GM18858 (cell line): ENCODE measurements around the gene DAZAP2.

Experiments used
- ATAC-seq: cut with Tn5 transposase; IDR thresholded peaks from one replicate; pipeline ENCODE4 v1.9.1; 2021; ENCODE audit not compliant: unreplicated experiment

DAZAP2 gene, protein sequence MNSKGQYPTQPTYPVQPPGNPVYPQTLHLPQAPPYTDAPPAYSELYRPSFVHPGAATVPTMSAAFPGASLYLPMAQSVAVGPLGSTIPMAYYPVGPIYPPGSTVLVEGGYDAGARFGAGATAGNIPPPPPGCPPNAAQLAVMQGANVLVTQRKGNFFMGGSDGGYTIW

DNA sequence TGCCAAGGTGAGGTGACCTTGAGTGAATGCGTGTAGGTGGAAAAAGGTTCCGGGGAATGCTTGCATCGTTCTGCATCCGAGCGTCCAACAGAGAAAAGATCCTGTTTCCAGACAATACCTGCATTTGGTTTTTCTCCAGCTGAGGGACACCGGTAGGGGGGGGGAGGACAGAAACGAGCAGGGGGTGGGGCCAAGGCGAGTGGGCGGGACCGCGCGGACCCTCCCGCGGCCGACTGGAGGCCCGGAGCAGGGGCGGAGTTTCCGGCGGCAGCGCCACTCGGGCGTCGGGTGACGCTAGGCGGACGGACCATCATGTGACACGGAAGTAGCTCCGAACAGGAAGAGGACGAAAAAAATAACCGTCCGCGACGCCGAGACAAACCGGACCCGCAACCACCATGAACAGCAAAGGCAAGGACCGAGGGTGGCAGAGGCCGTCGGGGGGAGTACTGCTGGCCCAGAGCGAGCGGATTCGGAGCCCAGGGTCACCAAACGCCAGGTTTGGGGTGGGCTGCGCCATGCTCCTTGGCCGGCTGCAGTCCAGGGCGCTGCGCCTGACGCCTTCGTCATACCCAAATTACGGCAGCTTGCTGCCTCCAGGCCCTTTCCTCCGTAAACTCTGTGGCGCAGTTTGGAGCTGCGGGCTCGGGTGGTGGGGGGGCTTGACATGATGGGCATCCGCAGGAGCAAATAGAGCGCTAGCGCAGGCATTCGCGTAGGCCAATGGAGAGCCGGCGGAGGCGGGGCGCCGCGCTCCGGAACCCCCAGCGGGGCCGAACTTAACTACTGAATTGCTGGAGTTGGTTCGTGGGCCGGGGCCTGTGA lies at the start of gene DAZAP2:
TSS of gene DAZAP2 (plus strand) at position 317 of the 825 bp plus-strand sequence. CDS start at position 399, 82 bp downstream.
- peak; percentile 73 for ATAC-seq

DNA sequence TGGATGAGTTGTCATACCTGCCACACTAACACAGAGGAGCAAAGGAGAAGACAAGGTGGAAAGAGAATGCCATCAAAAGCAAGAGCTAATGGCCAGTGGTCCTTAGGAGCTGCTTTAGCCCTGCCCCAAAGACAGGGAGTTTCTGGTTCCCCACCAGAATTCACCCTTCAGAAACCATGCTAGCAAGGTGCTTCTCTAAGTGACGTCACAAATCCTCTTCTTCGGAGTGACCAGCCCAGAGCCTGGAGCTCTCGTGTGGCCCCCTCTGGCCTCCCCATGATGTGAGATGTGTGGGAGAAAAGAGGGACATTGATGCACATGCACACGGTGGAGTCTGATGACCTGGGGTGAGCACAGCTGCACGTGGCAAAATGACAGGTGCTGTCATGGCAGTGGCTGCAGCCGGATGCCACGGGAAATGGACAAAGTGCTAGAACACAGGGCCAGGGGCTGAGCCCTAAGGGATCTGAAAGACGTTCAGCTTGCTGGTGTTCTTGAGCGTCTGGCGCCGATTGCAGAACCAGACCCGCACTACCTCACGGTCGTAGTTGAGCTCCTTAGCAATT lies 48.8 kb upstream of the DAZAP2 start:
- ATAC-seq = no peak

DNA sequence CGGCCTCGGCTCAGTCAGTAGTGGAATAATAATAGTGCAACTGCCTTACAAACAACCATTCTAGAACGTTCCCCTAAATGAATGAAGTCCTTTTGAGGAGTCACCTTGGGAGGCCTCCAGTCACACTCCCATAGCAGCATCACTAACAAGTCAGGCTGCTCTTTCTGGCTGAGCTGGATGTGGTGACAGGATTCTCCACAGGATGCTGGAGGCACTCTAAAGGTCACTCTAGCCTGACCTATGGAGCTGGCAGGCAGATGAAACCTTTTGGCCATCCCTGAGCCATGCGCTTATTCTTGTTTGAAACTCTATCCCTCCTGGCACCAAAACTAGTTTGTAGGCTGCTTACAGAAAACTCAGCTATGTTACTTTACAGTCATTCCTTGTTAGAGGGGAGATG lies 47.8 kb upstream of the DAZAP2 start:
- no peak for ATAC-seq

DNA sequence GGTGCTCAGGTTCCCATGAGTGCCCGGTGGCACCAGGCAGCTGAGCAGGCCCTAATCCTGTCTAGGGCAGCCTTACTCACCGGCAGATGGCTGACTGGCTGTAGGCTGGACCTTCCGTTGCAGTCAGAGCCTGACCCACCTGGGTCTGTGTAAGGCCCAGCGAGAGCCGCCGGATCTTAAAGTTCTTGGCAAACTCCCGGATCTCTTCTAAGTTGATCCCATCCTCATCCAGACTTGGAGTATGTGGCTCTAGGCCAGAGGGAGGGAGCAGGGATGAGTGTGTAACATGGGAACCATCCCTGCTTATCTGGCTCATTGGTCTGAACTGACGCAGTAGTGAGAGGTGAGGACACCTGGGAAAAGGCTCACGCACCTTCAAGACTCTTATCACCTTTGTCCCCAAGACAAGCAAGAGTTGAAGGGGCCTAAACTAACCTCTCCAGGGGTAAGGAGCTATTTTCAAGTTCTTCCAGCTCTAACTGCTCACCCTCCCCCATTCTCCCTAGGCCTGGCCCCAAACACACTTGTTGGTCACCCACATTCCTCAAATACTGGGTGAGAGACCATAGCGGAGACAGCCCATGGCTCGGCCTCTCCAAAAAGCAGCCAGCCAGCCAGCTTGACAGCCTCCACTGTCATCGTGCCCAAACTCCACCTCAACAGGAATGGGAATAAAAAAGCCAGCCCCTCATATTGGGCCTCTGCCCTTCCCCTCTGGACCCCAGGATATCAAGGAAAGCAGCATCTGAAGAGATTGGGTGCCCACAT lies 46.9 kb upstream of the DAZAP2 start:
- ATAC-seq = no peak

DNA sequence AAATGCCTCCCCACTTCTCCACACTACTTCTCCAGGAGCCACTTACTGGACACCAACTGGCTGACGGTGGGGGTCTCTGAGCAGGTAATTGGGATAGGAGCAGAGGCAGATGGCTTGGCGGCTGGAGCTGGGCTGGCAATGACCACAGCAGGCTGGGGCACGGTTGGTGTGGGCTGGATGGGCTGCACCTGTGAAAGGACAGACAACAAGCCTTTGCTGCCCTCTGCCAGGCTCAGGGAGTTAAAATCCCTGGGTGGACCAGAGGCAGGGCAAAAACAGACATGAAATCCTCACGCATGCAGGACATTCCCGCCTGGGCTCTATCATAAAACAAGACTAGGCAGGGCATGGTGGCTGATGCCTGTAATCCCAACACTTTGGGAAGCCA lies 46.3 kb upstream of the DAZAP2 start:
- ATAC-seq = no peak

DNA sequence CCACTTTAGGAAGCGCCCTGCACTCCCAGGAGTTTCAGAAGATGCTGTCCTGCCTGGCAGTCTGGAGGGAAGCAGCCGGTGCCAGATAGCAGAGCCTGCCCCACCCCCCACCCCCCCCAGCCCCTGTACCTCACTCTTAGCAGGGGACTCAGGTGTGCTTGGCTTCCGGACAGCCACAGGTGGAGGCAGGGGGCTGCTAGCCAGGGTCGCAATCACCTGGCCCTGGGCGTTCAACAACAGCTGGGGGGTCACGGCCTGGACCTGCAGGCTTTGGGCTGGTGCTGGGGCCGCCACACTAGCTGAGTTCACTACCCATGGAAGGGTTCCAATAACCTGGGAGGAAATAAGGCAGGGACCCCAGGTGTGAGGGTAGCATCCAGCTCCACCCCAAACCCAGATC lies 42.8 kb upstream of the DAZAP2 start:
- ATAC-seq = no peak

DNA sequence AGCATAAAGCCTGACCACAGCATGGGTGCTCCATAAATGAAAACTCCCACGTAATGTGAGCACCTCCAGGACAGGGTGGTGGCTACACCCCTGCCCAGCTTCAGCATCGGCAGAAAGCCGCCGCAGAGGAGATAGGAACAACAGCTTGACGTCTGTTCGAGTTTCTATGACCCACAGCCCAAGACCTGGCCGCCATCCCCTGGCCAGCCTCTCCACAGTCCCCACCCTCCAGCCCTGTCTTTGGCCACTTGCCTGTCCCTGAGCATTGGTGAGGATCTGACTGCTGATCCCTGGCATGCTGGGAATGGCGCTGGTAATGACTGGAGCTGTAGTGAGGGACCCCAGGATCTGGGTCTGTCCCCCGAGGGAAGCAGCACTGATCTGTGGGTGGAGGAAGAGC lies 42.1 kb upstream of the DAZAP2 start:
- ATAC-seq = no peak

DNA sequence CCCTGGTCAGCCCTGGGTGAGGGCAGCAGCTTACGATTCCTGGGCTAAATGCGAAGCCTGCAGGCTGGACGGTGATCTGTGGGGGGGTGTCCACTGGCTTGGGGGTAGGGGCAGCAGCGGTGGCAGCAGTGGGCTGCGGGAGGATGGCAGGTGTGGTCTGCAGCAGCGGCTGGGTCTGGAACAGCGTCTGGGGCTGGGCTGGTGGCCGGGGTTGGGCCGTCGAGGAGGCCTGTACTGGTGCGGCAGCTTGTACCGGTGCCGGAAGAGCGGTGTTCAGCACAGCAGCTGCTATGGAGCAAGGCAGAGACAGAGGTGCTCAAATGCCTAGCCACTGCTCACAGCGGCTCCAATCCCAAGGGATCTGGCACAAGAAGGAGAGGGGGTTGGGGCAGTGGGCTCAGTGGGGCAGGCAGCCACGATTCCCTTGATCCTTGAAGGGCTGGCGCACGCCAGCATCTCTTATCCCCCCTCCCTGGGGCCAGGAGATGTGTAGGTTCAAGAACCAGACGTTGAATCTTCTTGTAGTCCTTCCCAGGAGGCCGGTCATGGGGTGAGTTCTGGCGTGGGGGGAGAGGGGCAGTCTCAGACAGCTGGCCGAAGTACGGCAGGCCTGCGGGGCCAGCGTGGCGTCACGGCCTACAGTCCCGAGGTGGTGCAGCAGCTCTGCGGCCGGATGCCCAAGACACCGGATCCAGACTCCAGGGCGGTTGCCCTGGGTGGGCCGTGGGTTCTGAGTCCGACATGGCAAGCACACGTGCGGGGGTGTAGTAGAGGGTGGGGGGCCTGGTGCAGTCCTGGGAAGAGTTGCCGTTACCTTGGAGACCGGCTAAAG lies 40.7 kb upstream of the DAZAP2 start:
- no peak for ATAC-seq

DNA sequence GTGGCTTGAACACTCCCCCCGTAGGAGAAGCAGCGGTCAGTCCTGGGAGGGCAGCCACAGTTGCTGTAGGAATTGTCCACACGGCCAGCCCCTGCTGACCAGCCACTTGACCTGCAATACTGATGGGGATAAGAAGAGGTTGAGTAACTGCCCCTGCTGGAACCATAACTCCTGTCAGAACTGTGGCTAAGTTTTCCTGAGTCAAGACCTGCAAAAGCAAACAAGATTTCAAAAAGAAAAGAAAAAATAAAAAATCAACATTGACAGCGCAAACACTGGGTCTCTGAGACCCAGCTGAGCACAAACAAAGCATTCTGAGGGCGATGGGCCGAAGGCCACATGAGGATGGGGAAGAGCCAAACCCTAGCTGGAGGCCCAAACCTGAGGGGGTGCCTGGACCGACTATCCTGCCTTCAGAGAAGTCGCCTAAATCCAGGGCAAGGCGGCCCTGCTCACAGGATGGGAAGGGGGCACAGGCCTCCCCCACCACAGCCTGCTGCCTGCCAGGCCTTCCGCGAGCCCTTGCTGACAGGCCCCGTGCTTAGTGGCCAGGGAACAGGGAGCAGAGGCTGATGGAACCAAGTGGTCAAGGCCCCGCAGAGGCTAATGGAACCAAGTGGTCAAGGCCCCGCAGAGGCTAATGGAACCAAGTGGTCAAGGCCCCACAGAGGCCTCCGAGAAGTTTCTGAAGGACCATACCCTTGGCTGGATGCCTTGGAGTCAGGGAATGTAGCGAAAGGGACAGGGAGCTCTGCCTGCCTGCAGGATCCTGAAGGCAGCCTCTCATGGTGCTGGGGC lies 39.9 kb upstream of the DAZAP2 start:
- no peak for ATAC-seq

DNA sequence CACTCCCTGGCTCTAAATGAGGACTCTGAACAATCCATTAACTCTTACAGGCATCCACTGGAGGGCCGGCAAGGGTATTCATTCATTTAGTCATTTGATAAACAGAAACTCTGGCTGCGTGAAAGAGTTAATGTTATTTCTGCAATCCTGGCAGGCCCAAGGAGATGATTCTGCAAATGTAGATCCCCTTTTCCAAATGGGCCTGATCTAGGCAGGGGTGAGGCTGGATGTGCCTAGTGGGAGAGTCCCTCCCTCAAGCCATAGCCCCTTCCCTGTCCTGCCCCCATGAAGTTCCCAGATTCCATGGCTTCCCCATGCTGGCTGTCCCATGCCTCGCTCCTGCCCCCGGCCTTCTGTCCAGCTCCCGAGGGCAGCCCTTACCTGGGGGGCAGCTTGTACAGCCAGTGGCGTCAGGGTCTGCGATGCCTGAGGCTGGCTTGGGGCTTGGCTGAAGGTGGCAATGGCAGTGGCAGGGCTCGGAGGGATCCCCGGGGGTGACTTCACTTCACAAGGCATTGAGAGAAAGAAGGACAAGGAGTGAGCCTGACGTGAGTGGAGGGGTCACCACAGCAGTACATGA lies 39.2 kb upstream of the DAZAP2 start:
- ATAC-seq = no peak

DNA sequence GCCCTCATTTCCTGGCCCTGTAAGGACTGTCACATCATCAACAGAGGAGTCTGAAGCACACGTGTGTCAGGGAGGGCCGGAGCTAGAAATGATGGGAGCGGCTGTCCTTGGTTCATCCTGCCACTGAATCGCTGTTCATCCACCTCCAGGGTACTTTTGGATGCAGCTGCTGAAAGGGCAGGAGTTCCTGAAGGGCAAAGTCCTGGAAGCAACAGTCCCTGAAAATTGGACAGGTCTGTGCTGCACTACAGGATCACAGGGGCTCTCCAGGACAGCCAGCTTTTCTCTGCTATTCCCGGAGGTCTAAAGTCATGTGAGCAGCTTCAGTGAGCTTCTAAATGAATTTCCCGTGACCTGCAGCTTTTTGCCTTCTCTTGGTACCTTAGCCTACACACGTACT lies 38.5 kb upstream of the DAZAP2 start:
- ATAC-seq = no peak

DNA sequence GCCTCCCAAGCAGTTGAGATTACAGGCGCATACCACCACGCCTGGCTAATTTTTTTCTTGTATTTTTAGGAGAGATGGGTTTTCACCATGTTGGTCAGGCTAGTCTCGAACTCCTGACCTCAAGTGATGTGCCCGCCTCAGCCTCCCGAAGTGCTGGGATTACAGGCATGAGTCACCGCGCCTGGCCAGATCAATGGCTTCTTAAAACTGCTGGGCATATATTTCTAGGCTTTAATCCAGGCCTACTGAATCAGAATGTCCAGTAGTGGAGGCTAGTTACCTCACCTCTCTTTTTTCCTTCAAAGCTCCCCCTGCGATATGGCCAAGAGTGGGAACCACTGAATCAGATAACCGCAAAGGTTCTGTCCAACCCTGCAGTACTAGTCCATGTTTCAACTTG lies 37.8 kb upstream of the DAZAP2 start:
- no peak for ATAC-seq

DNA sequence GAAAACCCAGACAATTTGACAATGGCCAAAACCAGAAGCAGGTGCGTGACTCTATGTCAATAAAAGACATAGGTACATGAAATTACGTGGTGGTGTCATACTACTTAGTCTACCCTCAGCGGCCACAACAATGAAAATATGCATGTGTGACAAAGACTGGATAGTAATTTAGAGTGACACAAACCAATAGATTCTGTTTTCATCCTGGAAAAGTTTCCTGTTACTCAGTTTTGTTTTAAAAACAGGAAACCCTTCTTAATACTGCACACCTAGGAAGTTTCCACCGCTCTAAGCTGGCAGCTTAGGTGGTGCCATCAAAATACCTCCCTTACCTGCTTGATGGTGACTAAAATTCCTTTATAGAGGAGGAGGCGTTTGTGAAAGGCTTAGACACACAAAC lies 35.9 kb upstream of the DAZAP2 start:
- no peak for ATAC-seq

DNA sequence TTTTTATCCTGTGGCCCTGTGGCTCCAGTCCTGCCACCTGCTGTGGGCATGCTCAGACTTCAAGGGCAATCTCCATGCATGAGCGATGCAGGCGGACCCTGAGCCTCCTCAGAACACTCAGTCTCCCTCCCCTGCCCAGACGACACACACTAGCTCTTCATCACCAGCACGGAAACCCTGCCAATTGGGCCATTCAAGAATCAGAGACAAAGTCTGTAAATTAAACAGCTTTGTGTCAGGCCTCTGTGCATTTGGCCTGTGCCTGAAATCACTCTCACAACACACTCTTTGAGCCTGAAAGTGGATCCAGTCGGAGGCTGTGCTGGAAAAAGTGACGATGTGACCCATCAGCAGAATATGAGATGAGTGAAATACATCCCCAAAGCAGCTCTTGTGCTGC lies 33.3 kb upstream of the DAZAP2 start:
- no peak for ATAC-seq

DNA sequence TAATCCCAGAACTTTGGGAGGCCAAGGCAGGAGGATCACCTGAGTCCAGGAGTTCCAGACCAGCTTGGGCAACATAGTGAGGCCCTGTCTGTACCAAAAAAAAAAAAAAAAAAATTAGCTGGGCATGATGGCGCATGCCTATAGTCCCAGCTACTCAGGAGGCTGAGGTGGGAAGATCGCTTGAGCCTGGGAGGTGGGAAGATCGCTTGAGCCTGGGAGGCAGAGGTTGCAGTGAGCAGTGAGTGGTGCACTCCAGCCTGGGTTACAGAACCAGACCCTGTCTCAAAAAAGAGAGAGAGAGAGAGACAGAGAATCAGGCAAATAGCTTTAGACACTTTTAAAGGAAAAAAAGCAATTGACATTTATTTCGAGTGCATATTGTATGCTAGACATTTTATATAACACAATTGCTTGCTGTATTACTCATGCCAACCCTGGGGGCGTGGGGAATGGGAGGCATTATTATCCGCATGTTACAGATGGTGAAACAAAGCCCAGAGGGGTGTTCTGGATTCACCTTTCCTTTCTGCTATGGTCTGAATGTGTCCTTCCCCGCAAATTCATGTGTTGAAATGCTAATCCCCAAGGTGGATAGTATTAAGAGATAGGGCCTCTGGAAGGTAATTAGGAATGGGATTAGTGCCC lies 30.5 kb upstream of the DAZAP2 start:
- ATAC-seq = no peak

DNA sequence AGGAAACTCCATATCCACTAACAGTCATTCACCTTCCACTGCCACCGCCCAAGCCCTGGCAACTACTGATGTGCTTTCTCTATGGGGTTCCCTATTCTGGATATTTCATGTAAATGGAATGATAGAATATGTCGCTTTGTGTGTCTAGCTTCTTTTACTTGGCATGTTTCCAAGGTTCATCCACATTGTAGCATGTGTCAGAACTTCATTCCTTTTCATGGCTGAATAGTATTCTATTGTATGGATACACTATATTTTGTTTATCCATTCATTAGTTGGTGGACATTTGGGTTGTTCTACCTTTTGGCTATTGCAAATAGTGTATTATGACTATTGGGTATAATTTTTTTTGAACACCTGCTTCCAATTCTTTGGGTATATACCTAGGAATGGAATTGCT lies 29.4 kb upstream of the DAZAP2 start:
- no peak for ATAC-seq

DNA sequence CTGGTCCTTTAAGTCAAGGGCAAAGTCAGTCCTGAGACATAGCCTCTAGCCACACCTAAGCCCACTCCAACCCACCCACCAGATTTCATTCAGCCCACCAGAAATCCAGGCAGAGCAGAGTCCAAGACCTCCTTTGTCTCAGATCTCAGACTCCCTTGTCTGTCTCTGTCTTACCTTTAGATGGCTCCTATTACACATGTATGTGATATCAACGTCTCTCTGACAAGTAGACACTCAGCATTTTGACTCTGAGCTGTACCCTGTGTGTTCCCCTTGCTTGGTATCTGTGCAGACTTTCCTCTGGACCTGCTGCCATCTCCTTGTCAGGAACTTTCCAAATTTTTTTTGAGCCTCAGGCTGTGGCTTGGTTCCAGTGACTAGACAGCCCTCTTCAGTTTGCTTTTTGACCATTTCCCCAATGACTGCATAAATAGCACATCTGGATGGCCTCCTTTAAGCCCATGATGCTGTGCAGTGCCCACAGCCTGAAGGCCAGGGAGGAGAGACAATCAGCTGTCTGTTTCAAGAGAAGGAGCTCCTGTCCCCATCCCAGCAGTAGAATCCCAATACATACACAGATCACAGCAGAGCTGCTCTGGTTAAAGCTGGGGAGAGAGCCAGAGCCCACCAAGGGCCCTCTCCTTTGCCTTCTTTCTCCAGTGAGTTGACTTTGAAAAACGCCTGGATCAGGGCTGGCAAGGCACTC lies 27.8 kb upstream of the DAZAP2 start:
- no peak for ATAC-seq

DNA sequence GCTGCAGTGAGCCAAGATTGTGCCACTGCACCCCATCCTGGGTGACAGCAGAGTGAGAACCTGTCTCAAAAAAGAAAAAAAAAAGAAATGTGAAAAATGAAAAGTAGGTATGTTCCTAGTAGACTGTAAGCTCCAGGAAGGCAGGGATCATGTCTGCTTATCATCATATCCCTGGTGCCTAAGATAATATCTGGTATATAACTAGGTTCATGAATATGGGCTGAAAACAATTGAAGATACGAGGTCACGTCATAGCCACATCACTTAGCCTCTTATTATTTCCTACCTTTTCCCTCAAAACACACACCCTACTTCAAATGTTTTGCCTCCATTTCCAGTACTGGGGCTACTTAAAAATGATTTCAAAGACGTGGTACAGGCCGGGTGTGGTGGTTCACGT lies 23.7 kb upstream of the DAZAP2 start:
- ATAC-seq = no peak

DNA sequence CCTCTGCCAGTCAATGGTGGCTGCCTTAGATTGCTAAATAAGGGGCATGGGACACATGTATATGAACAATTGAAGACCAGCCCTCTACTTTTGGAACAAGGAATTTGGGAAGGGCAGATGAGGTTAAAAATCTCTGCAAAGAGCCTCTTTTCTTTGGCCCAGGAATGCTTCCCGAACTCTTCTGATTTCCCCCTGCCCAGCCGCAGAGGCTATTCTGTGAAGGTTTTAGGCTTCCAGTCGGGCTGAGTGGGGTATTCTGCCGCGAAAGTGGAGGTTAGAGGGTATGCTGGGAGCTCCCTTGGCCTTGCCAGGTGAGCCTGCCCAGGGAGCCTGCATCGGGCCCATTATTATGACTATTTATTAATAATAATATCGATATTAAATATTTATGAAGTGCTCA lies 22.0 kb upstream of the DAZAP2 start:
- ATAC-seq = no peak
